Pancreas (tissue), 10 donors: ENCODE measurements around the gene PRELP. TPM values are rescaled to one million over a fixed set of nuclear protein-coding genes. Genes with fewer than 3 reads are reported as not detected.

ENCODE experiments used
- ATAC-seq, 4 donors: fragments of 200-7000 bp; cut with Tn5 transposase; one replicate each; pipeline versions ENCODE4 v1.8.0 to v1.9.1; 2020; ENCODE audit warnings: mild to moderate bottlenecking in 4 of 4, moderate library complexity in 4 of 4
- DNase-seq, 6 donors: peaks; one replicate each; pipeline ENCODE4 v3.0.0-alpha.2; 2020
- FAIRE-seq: peaks from 2 replicates; lab custom pipeline; 2012; peaks lifted over from hg19 to GRCh38; lab: Jason Lieb, UNC
- H3K27ac ChIP-seq, 4 donors: fragments of 200-600 bp; sonication (generic); 1 replicate in 3 of 4; 2 replicates in 1 of 4; pipeline versions ENCODE4 v1.5.0 to v1.8.0; 2020
- H3K27me3 ChIP-seq, 4 donors: fragments of 200-600 bp; one replicate each; pipeline ENCODE4 v1.8.0; 2021
- H3K36me3 ChIP-seq, 3 donors: fragments of 200-600 bp; sonication (generic) in 1 of 3; one replicate each; pipeline versions ENCODE4 v1.5.0 to v1.8.0; 2020 to 2021
- H3K4me1 ChIP-seq, 3 donors: fragments of 200-600 bp; one replicate each; pipeline ENCODE4 v1.8.0; 2021
- H3K4me3 ChIP-seq, 4 donors: fragments of 200-600 bp; sonication (generic) in 2 of 4; one replicate each; pipeline versions ENCODE4 v1.5.0 to v1.8.0; 2020 to 2021
- H3K9me3 ChIP-seq, 4 donors: fragments of 200-600 bp; one replicate each; pipeline ENCODE4 v1.8.0; 2021
- CTCF ChIP-seq, 4 donors: fragments of 200-600 bp; sonication (generic) in 3 of 4; IDR thresholded peaks; one replicate each; pipeline versions ENCODE4 v1.5.0 to v1.8.0; 2021; ENCODE audit warnings: antibody characterized with exemption in 4 of 4
- WGBS, 2 donors: extraction: QIAGEN DNeasy Blood & Tissue Kit; methylation state at CpG; one replicate each; pipeline ENCODE4 v1.1.7; 2013; 5-methylcytosine and 5-hydroxymethylcytosine counted together
- intact Hi-C, 3 donors: fragments of 100-400 bp; cut with DNase I; formaldehyde crosslinking; loops; one replicate each; pipeline versions ENCODE4 v1.11.1 to v1.14.2; 2022
- polyA plus RNA-seq, 2 donors: library from polyadenylated mRNA; stranded (reverse); fragments of 200-250 nt; gene quantifications; one replicate each; pipeline ENCODE4 v1.2.3, GENCODE V29; 2013
- total RNA-seq, 6 donors: library from RNA; stranded (reverse); fragmentation: NEBNext Ultra II Directional in 4 of 6; extraction: Animal tissue kit (Norgen Biotek cat#: 25700) in 4 of 6; gene quantifications; one replicate each; pipeline versions ENCODE4 v1.2.1 to v1.2.4, GENCODE V29; 2021 to 2023
- donor health status: healthy with polysubstance abuse.
- donor health status: DM: no; HTN: no; CAD: no; lungs with moderate emphysema.
- donor health status: DM: no; HTN: no; CAD: no.
- donor health status: control.
- donor health status: control.
- donor health status: Bipolar disorder and iron deficiency.
- donor health status: DM: yes; HTN: yes; CAD: no.
- donor health status: DM: no; HTN: no; CAD: no.
- donor health status: DM: no; HTN: no; CAD: no.
- donor health status: DM: yes; HTN: yes; CAD: no.

Gene PRELP
- total and polyA plus RNA-seq, 8 donors, result 1.2 to 6.6 (median 3.0) TPM

DNA sequence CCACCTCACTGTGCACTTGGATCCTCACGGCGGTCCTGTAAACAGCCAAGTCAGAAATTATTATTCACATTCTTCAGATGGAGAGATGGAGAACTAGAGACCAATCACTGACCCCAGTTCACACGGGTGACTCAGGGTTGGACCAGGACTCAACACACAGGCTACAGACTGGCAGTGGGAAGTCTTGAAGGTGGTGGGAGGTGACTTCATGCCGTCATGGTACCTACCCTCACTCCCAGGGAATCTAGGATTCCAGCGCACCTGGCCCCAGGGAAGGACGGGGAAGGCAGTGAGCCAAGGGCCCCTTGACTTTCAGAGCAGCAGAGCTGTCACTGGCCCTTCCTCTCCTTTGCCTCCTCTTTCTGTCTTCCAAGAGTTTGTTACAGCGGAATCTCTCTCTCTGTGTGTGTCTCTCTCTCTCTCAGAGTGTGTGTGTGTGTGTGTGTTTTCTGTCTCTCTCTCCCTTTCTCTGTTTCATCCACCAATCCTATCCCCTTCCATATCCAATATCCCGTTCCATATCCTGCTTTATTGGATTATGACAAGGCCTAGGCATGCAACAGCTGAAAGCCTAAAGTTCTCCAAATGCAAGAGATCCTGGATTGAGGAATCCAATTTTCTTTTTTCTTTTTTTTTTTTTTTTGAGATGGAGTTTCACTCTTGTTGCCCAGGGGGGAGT is 30.1 kb downstream of the PRELP start:
- peak in 1 of 4 donors; percentile 23 for ATAC-seq

DNA sequence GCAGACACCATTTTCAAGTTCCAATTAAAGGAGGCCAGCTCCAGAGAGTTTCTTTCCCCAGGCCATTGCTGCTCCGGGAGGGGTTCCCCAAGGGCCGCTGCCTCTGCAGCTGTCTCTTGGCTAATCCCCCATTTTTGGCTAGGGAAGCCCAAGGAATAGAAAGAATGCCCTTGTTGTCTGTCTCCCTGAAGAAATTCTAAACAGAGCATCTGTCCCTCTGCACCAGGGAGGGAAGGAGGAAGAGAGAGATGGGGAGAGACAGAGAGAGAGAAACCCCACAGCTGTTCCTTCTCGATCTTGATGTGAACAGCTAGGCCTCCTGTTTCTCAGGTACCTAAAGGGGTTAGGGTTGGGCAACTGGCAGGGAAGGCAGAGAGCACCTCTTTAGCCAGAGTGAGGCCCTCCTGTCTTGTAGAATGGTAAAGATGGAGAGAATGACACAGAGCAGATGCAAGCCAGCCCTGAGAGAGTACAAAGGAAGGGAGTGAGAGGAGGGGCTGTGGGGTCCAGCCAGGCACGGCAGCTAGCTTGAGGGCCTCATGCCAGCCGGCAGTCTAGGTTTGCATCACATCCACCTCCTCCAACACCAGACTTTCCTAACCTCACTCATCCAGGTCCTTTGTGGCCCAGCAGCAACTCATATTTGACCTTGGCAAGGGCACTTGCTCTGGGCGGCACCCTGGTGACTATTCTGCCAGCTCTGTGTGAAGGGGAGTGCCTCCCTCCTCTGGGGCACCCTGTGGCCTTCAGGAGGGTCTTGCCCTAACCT is 31.4 kb downstream of the PRELP start:
- no peaks in the 10 kb centered on the region for H3K27me3 ChIP-seq
- intact Hi-C loops, result loop anchor here in 1 of 3 donors (5.0 kb wide), 1 partner anchor 195 kb away; no protein-coding TSS in a partner anchor
- DNase-seq (no peak), ATAC-seq (no peak), FAIRE-seq (no peak)
- H3K4me1 ChIP-seq, result no peaks in the 10 kb centered on the region
- TF ChIP-seq CTCF (IDR thresholded peaks at IDR 0.05), result no peak
- no peak overlapping the region for H3K27ac ChIP-seq
- no peaks in the 10 kb centered on the region for H3K9me3 ChIP-seq
- WGBS, 2 donors, result 65 to 68% methylated on average over 6 of the region's 6 CpGs
- H3K4me3 ChIP-seq, result no peak overlapping the region
- no peaks in the 10 kb centered on the region for H3K36me3 ChIP-seq

More for the DNA sequence above, 30.1 kb downstream of the PRELP start:
- DNase-seq (no peak), FAIRE-seq (no peak)
- Histone ChIP-seq H3K27ac (no peak overlapping the region), H3K36me3 (no peaks in the 10 kb centered on the region), H3K9me3 (no peaks in the 10 kb centered on the region), H3K4me3 (no peak overlapping the region), H3K27me3 (no peaks in the 10 kb centered on the region), H3K4me1 (no peaks in the 10 kb centered on the region)
- WGBS, 2 donors, result 75 to 85% methylated on average over 8 of the region's 8 CpGs
- no peak for TF ChIP-seq CTCF (IDR thresholded peaks at IDR 0.05)
- intact Hi-C loops, result loop anchor here in 1 of 3 donors (5.0 kb wide), 1 partner anchor 197 kb away; no protein-coding TSS in a partner anchor

DNA sequence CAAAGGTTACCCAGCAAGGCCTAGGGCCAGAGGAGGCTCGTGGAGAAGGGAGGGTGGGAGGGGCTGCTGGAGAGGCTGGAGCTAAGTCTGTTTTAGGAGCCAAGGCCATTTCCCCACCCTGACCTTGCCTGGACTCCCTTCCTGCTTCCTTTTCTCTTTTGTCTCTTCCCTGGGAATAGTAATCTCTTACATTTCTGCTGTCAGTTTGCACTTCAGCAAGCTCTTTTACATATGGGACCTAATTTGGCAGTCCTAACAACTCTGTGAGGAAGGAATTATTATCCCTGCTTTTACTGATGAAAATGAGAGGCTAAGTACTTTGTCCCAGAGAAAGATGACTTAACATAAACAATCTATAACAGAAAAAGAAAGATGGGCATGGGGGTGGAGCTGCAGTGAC is 32.2 kb downstream of the PRELP start:
- Histone ChIP-seq H3K4me1 (no peaks in the 10 kb centered on the region), H3K27ac (no peak overlapping the region), H3K36me3 (no peaks in the 10 kb centered on the region), H3K27me3 (no peaks in the 10 kb centered on the region), H3K4me3 (no peak overlapping the region), H3K9me3 (no peaks in the 10 kb centered on the region)
- no peak for ATAC-seq
- TF ChIP-seq CTCF (IDR thresholded peaks at IDR 0.05), result no peak
- WGBS, 2 donors, result 43 to 50% methylated on average over 1 of the region's 1 CpG
- no peak for FAIRE-seq
- intact Hi-C loops, result loop anchor here in 1 of 3 donors (5.0 kb wide), 1 partner anchor 195 kb away; no protein-coding TSS in a partner anchor
- no peak for DNase-seq

- Histone ChIP-seq H3K4me3 (no peak overlapping the region), H3K27me3 (no peaks in the 10 kb centered on the region), H3K4me1 (no peaks in the 10 kb centered on the region), H3K9me3 (no peaks in the 10 kb centered on the region), H3K27ac (no peak overlapping the region), H3K36me3 (no peaks in the 10 kb centered on the region)
- no peak for TF ChIP-seq CTCF (IDR thresholded peaks at IDR 0.05)
- intact Hi-C loops, result loop anchor here in 1 of 3 donors (5.0 kb wide), 1 partner anchor 194 kb away; no protein-coding TSS in a partner anchor
- 57 to 63% methylated on average over 8 to 10 of the region's 10 CpGs for WGBS, 2 donors
- FAIRE-seq (no peak), ATAC-seq (no peak), DNase-seq (no peak)
These were observed 33.0 kb downstream of the PRELP start for GRCh38 chr1:203508463-203509073.
